SK-N-MC (cell line): ENCODE results near the gene SH3GL2.

Experiments
- DNase-seq: peaks from one replicate; pipeline ENCODE4 v3.0.0-alpha.2; 2011; ENCODE audit warnings: low read depth, low spot score
- H3K27ac ChIP-seq: fragments of 200-600 bp; sonication (generic); 2 replicates; pipeline ENCODE4 v1.5.1; 2016; ENCODE audit warnings: mixed run types
- H3K36me3 ChIP-seq: fragments of 200-600 bp; sonication (generic); 2 replicates; pipeline ENCODE4 v1.6.1; 2017; ENCODE audit warnings: antibody characterized with exemption, low read length, mixed read lengths; ENCODE audit not compliant: insufficient read depth
- H3K4me3 ChIP-seq: fragments of 200-600 bp; sonication (generic); 2 replicates; pipeline ENCODE4 v1.5.1; 2016
- H3K9ac ChIP-seq: fragments of 200-600 bp; sonication (generic); 2 replicates; pipeline ENCODE4 v1.8.0; 2017; ENCODE audit warnings: mixed run types, mixed read lengths; ENCODE audit not compliant: insufficient read length
- H3K9me3 ChIP-seq: fragments of 200-600 bp; sonication (generic); 2 replicates; pipeline ENCODE4 v1.6.1; 2017; ENCODE audit warnings: low read depth, mild to moderate bottlenecking, antibody characterized with exemption, low read length, moderate library complexity, mixed read lengths
- EZH2 ChIP-seq: fragments of 200-600 bp; sonication (generic); IDR thresholded peaks from one replicate; pipeline ENCODE4 v1.6.1; 2017; ENCODE audit warnings: antibody characterized with exemption
- FOXP2 ChIP-seq: optimal IDR thresholded peaks from 2 replicates; pipeline ENCODE3; 2011; ENCODE audit warnings: mild to moderate bottlenecking, moderate library complexity; ENCODE audit not compliant: insufficient read depth; ENCODE audit errors: extremely low read length, control extremely low read depth
- POLR2AphosphoS5 ChIP-seq: IDR thresholded peaks from 2 replicates; pipeline ENCODE4 v1.6.1; 2012; ENCODE audit warnings: mild to moderate bottlenecking, low read depth, low read length, borderline replicate concordance

The SH3GL2 gene

DNA sequence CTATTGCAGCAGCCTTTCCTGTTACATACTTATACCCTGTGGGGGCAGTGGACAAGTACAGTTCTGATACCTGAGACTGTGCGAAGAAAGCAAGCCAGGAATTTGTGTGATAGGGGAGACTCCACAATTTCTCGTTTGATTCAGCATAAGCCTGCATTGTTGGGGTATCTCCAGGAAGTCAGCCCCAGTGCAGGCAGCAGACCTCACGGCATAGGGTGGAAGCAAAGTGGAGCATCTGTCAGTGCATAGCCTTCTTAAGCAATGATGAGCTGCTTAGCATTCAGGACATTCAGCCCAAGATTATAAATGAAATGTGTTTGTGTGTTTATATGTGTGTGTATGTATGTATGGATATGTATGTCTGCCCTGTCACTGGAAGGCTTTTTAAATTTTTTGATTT is 157.0 kb downstream of the SH3GL2 start:
- H3K9me3 ChIP-seq: no peaks in the 10 kb centered on the region
- TF ChIP-seq POLR2AphosphoS5: no peak
- no peak for TF ChIP-seq EZH2
- TF ChIP-seq FOXP2: no peak
- H3K36me3 ChIP-seq: no peaks in the 10 kb centered on the region
- H3K27ac ChIP-seq: no peak overlapping the region
- DNase-seq: no peak
- H3K9ac ChIP-seq: no peak overlapping the region
- H3K4me3 ChIP-seq: no peak overlapping the region

- Histone ChIP-seq H3K9me3 (no peaks in the 10 kb centered on the region), H3K9ac (no peak overlapping the region), H3K36me3 (no peaks in the 10 kb centered on the region), H3K4me3 (no peak overlapping the region), H3K27ac (no peak overlapping the region)
- TF ChIP-seq POLR2AphosphoS5: no peak
- no peak for TF ChIP-seq EZH2
- no peak for TF ChIP-seq FOXP2
- DNase-seq: no peak
Measured at GRCh38 chr9:17739022-17739421, 160.2 kb downstream of the SH3GL2 start.

DNA sequence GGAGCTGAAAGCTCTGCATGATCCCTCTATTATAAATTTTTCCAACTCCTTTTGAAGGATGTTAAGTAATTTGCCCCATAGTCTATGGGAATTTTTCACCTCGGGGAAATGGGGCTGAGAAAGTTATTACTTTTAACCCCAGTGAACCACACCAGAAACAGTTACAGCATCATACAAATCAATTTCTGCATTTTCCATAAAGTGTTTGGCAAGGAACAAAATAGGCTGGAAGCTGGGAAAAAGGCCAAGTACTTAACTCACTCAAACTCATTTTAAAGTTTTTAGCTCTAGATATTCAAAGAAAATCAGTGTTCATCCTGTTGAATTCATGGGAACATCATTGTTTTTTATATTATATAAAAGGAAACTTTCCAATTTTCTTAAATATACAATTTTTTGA is 160.9 kb downstream of the SH3GL2 start:
- H3K9me3 ChIP-seq: no peaks in the 10 kb centered on the region
- no peak overlapping the region for H3K4me3 ChIP-seq
- DNase-seq: no peak
- no peak overlapping the region for H3K27ac ChIP-seq
- H3K9ac ChIP-seq: no peak overlapping the region
- no peaks in the 10 kb centered on the region for H3K36me3 ChIP-seq
- no peak for TF ChIP-seq FOXP2
- TF ChIP-seq POLR2AphosphoS5: no peak
- no peak for TF ChIP-seq EZH2

DNA sequence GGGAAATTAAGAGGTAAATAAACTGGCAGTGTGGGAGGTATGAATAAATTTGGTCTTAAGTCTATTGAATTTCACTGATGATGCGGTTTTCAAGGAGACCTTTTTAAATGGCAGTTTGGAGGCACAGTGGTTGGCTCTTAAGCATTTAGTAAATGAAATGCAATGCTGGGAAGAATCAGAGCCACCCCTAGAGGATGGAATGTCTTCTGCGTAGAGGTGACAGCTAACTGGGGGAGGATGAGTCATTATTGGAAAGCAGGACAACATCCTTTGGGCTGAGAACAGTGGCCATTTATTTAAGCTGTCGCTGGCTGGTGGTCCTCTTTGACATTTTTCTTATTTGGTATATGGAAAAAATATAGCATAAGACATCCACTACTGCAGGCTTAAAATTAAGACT is 163.2 kb downstream of the SH3GL2 start:
- no peak for DNase-seq
- Histone ChIP-seq H3K4me3 (no peak overlapping the region), H3K9me3 (no peaks in the 10 kb centered on the region), H3K27ac (no peak overlapping the region), H3K36me3 (no peaks in the 10 kb centered on the region), H3K9ac (no peak overlapping the region)
- no peak for TF ChIP-seq POLR2AphosphoS5
- TF ChIP-seq EZH2: no peak
- no peak for TF ChIP-seq FOXP2

- Histone ChIP-seq H3K27ac (no peak overlapping the region), H3K9ac (no peak overlapping the region), H3K9me3 (no peaks in the 10 kb centered on the region), H3K4me3 (no peak overlapping the region), H3K36me3 (no peaks in the 10 kb centered on the region)
- no peak for TF ChIP-seq FOXP2
- no peak for TF ChIP-seq POLR2AphosphoS5
- TF ChIP-seq EZH2: no peak
- no peak for DNase-seq
Measured at GRCh38 chr9:17744786-17745185, 165.9 kb downstream of the SH3GL2 start.

- no peaks in the 10 kb centered on the region for H3K9me3 ChIP-seq
- H3K4me3 ChIP-seq: no peak overlapping the region
- no peak for DNase-seq
- no peaks in the 10 kb centered on the region for H3K36me3 ChIP-seq
- no peak overlapping the region for H3K27ac ChIP-seq
- H3K9ac ChIP-seq: no peak overlapping the region
- TF ChIP-seq POLR2AphosphoS5 (no peak), FOXP2 (no peak), EZH2 (no peak)
Measured at GRCh38 chr9:17750269-17750668, 171.4 kb downstream of the SH3GL2 start.

- no peak for DNase-seq
- no peak for TF ChIP-seq EZH2
- TF ChIP-seq FOXP2: no peak
- TF ChIP-seq POLR2AphosphoS5: no peak
- H3K27ac ChIP-seq: no peak overlapping the region
Measured at GRCh38 chr9:17751486-17751885, 172.6 kb downstream of the SH3GL2 start.

DNA sequence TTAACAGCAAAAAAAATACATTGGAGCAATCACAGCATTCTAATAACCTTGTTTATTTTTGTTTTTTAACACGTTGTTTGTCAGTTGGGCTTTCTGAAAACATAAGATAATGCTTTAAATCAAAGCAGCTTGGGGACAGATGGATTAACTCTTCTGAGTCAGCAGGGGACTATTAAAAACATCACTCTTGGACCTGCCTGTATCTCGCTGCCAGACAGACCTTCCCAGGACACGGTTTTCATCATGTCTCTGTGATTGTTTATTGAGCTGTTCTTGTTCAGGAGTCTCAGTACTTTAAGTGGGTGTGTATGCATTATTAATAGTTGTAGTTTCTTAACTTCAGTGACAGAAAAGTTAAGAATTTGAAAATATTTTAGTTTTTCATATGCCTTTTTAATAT is 173.2 kb downstream of the SH3GL2 start:
- DNase-seq: no peak
- no peaks in the 10 kb centered on the region for H3K36me3 ChIP-seq
- H3K4me3 ChIP-seq: no peak overlapping the region
- H3K27ac ChIP-seq: no peak overlapping the region
- H3K9me3 ChIP-seq: no peaks in the 10 kb centered on the region
- TF ChIP-seq POLR2AphosphoS5: no peak
- no peak for TF ChIP-seq FOXP2
- TF ChIP-seq EZH2: no peak
- H3K9ac ChIP-seq: no peak overlapping the region

More at GRCh38 chr9:17751486-17751885, 172.6 kb downstream of the SH3GL2 start:
- H3K9ac ChIP-seq: no peak overlapping the region
- no peak overlapping the region for H3K4me3 ChIP-seq
- no peaks in the 10 kb centered on the region for H3K36me3 ChIP-seq
- no peaks in the 10 kb centered on the region for H3K9me3 ChIP-seq

DNA sequence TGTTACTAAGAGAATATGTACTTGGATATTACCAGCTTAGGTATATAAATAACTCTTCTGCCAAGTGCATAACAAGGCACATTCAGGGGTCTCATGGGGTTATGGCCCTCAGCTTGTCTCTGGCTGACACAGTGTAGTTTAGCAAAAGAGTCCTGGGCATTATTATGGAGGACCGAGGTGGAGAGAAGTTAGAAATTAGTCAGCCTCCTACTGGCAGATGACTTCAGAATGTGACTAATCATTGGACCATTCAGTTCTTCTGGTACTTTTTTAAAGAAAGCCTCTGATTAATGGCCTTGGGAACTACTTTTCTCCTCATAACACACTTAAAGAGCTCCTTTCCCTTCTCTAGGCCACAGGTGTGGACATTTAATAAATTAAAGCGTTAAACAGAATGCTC is 178.9 kb downstream of the SH3GL2 start:
- no peak overlapping the region for H3K27ac ChIP-seq
- H3K9me3 ChIP-seq: no peaks in the 10 kb centered on the region
- DNase-seq: no peak
- TF ChIP-seq EZH2 (no peak), FOXP2 (no peak), POLR2AphosphoS5 (no peak)
- no peak overlapping the region for H3K4me3 ChIP-seq
- H3K36me3 ChIP-seq: no peaks in the 10 kb centered on the region
- no peak overlapping the region for H3K9ac ChIP-seq

- Histone ChIP-seq H3K4me3 (no peak overlapping the region), H3K36me3 (no peaks in the 10 kb centered on the region), H3K9ac (no peak overlapping the region), H3K9me3 (no peaks in the 10 kb centered on the region), H3K27ac (no peak overlapping the region)
- no peak for DNase-seq
- no peak for TF ChIP-seq POLR2AphosphoS5
- TF ChIP-seq EZH2: no peak
- TF ChIP-seq FOXP2: no peak
Measured at GRCh38 chr9:17760250-17760649, 181.4 kb downstream of the SH3GL2 start.
